NCI-H526 (cell line): ENCODE data around the gene SART1.
"Not testable (repeated sequence)": the region's sequence is repeated elsewhere in the genome, so short reads cannot be mapped to it uniquely, and the experiment has no call there.

Source experiments
- DNase-seq, 2 experiments: peaks; one replicate each; lab custom pipeline; 2025; lab: John Stamatoyannopoulos, UW

The SART1 gene

GRCh38 chr11:66015454-66015881 is 53.9 kb downstream of the SART1 start:
- no peak for DNase-seq

GRCh38 chr11:66015936-66016792 is 54.6 kb downstream of the SART1 start:
- DNase-seq = no peak

GRCh38 chr11:66016793-66017177 is 55.3 kb downstream of the SART1 start:
- DNase-seq = no peak

- DNase-seq = no peak
Measured at GRCh38 chr11:66017321-66017720, 55.8 kb downstream of the SART1 start.

DNA sequence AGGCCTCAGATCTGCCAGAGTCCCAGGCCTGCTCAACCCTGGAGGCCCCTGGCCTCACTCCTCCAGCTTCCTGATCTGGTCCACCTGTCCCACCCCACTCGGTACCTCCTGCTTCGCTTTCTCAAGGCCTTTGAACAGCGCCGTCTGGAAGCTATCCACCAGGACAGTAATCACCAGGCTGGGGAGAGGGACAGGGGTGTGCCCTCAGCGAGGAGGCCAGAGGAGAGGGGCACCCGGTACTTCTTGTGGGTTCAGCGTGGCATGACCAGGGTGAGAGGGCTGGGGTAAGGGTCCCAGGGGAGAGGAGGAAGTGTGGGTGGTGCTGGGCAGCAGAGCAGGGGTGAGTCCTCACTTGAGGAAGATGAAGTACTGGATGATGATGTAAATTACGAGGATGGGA is 58.7 kb downstream of the SART1 start:
- DNase-seq = no peak

DNA sequence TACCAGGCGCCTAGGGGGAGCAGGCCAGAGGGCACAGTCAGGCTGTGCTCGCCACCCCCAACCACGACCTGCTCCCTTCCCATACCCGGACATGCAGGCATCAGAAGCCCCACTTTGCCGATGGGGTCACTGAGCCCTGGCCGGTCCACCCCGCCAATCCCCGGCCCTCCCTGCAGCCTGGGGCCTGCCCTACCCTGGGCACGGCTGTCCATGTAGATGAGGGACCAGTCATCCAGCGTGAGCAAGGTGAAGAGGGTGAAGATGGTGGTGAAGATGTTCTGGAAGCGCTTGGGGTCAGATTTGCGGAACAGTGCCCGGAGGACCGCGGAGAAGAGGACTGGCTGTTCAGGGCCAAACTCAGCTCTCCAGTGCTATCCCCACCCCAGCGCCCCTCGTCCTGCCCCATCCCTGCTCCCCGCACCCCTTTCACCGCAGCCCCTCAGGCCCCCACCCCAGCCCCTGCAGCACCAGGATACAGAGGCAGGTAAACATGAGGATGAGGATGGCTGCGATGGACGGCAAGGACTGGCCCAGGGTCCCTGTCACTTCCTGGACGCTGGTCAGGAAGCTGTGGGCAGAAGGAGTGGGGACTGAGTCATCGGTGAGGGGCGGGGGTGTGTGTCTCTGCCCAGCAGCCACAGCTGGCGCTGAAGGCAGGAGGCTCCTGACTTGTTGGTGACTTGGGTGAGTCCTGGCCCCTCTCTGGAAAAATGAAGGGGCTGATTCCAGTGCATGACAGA is 59.3 kb downstream of the SART1 start:
- no peak for DNase-seq

- peak; percentile 40 to 85 for DNase-seq
Measured at GRCh38 chr11:66022401-66023185, 61.1 kb downstream of the SART1 start.

DNA sequence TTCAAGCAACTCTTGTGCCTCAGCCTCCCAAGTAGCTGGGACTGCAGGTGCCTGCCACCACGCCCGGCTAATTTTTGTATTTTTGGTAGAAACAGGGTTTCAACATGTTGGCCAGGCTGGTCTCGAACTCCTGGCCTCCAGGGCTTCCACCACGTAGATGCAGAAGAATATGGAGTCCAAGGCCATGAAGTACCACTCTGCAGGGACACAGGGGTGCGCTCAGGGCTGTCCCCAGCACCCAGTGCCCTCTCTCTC is 61.6 kb downstream of the SART1 start:
- not testable (repeated sequence) for DNase-seq

DNA sequence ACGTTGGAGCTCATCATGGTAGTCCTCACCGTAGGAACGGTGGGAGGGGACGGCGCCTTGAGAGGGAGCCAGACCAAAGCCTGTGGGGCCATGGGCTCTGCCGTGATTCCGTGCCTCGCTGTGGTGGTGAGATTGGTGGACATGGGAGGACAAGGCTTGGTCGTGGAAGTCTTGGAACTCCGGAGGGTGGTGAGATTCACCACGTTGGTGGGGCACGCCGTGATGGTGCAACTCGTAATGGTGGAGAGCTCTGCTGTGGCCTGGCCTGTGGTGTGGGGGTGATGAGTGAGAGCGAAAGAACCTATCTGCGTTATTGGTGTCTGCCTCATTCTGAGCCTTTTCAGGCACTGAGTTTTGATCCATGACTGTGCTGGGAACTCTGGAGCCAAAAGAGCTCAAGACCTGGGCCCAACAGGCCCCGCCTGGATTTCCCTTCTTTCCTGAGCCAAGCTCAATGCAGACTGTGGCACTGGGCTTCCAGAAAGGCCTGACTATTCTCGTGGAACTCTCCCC is 64.5 kb downstream of the SART1 start, which contains the start of gene CATSPER1:
CATSPER1 (minus strand) TSS at position 463 of the 513 bp plus-strand sequence; CDS start at position 363, 100 bp downstream.
- no peak for DNase-seq
